Trophoblast cell (in vitro differentiated cells and primary cell): ENCODE results near the gene CCDC112.

Experiments used
- DNase-seq, 2 donors: peaks; one replicate each; pipeline ENCODE4 v3.0.0-alpha.2; 2016
- H2AFZ ChIP-seq: 2 replicates; pipeline ENCODE4 v1.6.1; 2013; ENCODE audit warnings: low read length, moderate library complexity, mild to moderate bottlenecking; ENCODE audit not compliant: insufficient read depth, poor library complexity
- H2AK5ac ChIP-seq: 2 replicates; pipeline ENCODE4 v1.6.1; 2013; ENCODE audit warnings: mild to moderate bottlenecking, low read length
- H2BK120ac ChIP-seq: 2 replicates; pipeline ENCODE4 v1.6.1; 2013; ENCODE audit warnings: low read length, mild to moderate bottlenecking, moderate library complexity; ENCODE audit not compliant: insufficient read depth, poor library complexity
- H2BK12ac ChIP-seq: 2 replicates; pipeline ENCODE4 v1.6.1; 2013; ENCODE audit warnings: mild to moderate bottlenecking, low read length, moderate library complexity
- H2BK5ac ChIP-seq: 2 replicates; pipeline ENCODE4 v1.6.1; 2013; ENCODE audit warnings: low read length, low read depth, moderate library complexity, mild to moderate bottlenecking; ENCODE audit not compliant: poor library complexity
- H3K14ac ChIP-seq: 2 replicates; pipeline ENCODE4 v1.6.1; 2013; ENCODE audit warnings: mild to moderate bottlenecking, low read length
- H3K18ac ChIP-seq: 2 replicates; pipeline ENCODE4 v1.6.1; 2013; ENCODE audit warnings: mild to moderate bottlenecking, low read length
- H3K23ac ChIP-seq: 2 replicates; pipeline ENCODE4 v1.6.1; 2013; ENCODE audit warnings: low read length
- H3K27ac ChIP-seq: 2 replicates; pipeline ENCODE4 v1.5.1; 2013; ENCODE audit warnings: low read depth, mild to moderate bottlenecking, inconsistent platforms, low read length, moderate library complexity
- H3K27me3 ChIP-seq: 2 replicates; pipeline ENCODE4 v1.6.1; 2013; ENCODE audit warnings: inconsistent platforms, mild to moderate bottlenecking, low read length, moderate library complexity; ENCODE audit not compliant: insufficient read depth
- H3K36me3 ChIP-seq, 2 experiments: 1 replicate in 1 of 2; 2 replicates in 1 of 2; pipeline ENCODE4 v1.6.1; 2013; ENCODE audit warnings: low read length in 2 of 2, mild to moderate bottlenecking in 2 of 2, moderate library complexity in 1 of 2; ENCODE audit not compliant: insufficient read depth in 2 of 2, control insufficient read depth in 1 of 2
- H3K4ac ChIP-seq: 2 replicates; pipeline ENCODE4 v1.6.1; 2013; ENCODE audit warnings: low read depth, mild to moderate bottlenecking, low read length, moderate library complexity
- H3K4me1 ChIP-seq, 2 experiments: 1 replicate in 1 of 2; 2 replicates in 1 of 2; pipeline ENCODE4 v1.6.1; 2013; ENCODE audit warnings: low read length in 2 of 2, mild to moderate bottlenecking in 2 of 2, moderate library complexity in 1 of 2; ENCODE audit not compliant: insufficient read depth in 2 of 2, control insufficient read depth in 1 of 2
- H3K4me2 ChIP-seq: 2 replicates; pipeline ENCODE4 v1.6.1; 2013; ENCODE audit warnings: inconsistent platforms, mild to moderate bottlenecking, low read length, moderate library complexity
- H3K4me3 ChIP-seq: 2 replicates; pipeline ENCODE4 v1.5.1; 2013; ENCODE audit warnings: mild to moderate bottlenecking, low read depth, low read length, inconsistent platforms
- H3K79me1 ChIP-seq: one replicate; pipeline ENCODE4 v1.6.1; 2013; ENCODE audit warnings: low read length
- H3K79me2 ChIP-seq: 2 replicates; pipeline ENCODE4 v1.6.1; 2013; ENCODE audit warnings: low read length, mild to moderate bottlenecking; ENCODE audit not compliant: control insufficient read depth, insufficient read depth, poor library complexity
- H3K9ac ChIP-seq: 2 replicates; pipeline ENCODE4 v1.6.1; 2013; ENCODE audit warnings: mild to moderate bottlenecking, low read length
- H3K9me3 ChIP-seq: 2 replicates; pipeline ENCODE4 v1.6.1; 2013; ENCODE audit warnings: low read depth, mild to moderate bottlenecking, control low read depth, inconsistent platforms, low read length; ENCODE audit not compliant: insufficient read depth
- H4K12ac ChIP-seq: 2 replicates; pipeline ENCODE4 v1.6.1; 2013; ENCODE audit warnings: low read depth, mild to moderate bottlenecking, low read length, moderate library complexity
- H4K8ac ChIP-seq: 2 replicates; pipeline ENCODE4 v1.6.1; 2013; ENCODE audit warnings: low read depth, mild to moderate bottlenecking, low read length, moderate library complexity
- H4K91ac ChIP-seq: one replicate; pipeline ENCODE4 v1.6.1; 2013; ENCODE audit warnings: low read depth, mild to moderate bottlenecking, low read length, moderate library complexity
- WGBS: extraction: QIAGEN DNeasy Blood & Tissue Kit; methylation state at CpG from one replicate; pipeline ENCODE4 v1.1.7; 2013; ENCODE audit warnings: missing lambda C conversion rate; ENCODE audit not compliant: insufficient read length, insufficient coverage; ENCODE audit errors: extremely low coverage; 5-methylcytosine and 5-hydroxymethylcytosine counted together

The CCDC112 gene

DNA sequence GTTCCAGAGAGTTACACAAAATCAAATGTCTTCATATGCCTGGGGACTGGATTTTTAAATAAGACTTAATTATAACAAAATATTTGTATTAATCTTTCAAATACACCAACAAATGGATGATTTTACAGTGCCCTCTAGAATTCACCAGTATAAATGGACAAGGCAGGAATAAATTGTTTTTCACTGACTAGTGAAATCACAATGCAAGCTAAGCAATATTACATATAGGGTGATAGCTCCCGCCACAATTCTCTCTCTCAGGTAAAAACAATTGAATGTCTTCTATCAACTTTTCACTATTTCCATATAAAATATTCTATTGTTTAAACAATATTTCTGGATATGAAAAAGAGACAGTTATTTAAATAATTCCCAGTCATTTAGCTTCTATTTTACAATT is 8.0 kb upstream of the CCDC112 start:
- Histone ChIP-seq H4K12ac (no peak overlapping the region), H3K27me3 (no peaks in the 10 kb centered on the region), H2BK5ac (no peak overlapping the region), H3K9me3 (no peaks in the 10 kb centered on the region), H3K27ac (no peak overlapping the region), H4K8ac (no peak overlapping the region), H3K36me3 (no peaks in the 10 kb centered on the region), H3K4me3 (no peak overlapping the region), H3K14ac (no peak overlapping the region), H3K4ac (no peak overlapping the region), H3K18ac (no peak overlapping the region), H2AK5ac (no peak overlapping the region), H3K4me2 (no peak overlapping the region), H3K4me1 (no peaks in the 10 kb centered on the region), H3K79me2 (no peaks in the 10 kb centered on the region), H3K79me1 (no peaks in the 10 kb centered on the region), H3K9ac (no peak overlapping the region), H2AFZ (no peak overlapping the region), H2BK12ac (no peak overlapping the region), H2BK120ac (no peak overlapping the region), H3K23ac (no peak overlapping the region), H4K91ac (no peak overlapping the region)
- no CpG with 5 or more reads among the region's 1 CpG for WGBS
- DNase-seq: no peak

DNA sequence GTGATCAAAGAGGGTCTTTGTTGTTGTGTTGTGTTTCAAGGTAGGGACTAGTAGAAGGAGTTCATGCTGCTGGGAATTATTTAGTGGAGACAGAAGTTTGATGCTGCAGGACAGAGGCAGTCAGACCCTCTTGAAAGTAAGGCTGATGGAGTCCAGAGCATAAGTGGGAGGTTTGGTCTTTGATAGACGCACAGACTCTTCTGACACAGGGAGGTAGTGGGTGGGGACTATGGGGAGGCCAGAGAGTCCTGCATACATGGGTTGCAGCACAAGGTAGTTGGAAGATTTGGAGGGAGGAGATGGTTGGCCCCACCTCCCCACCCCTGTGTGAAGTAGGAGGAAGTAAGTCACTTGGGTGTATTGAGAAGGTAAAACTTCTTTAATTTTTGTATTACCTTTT is 2.4 kb upstream of the CCDC112 start:
- H3K27me3 ChIP-seq: no peaks in the 10 kb centered on the region
- H3K14ac ChIP-seq: no peak overlapping the region
- H3K18ac ChIP-seq: no peak overlapping the region
- no CpG with 5 or more reads among the region's 1 CpG for WGBS
- no peak overlapping the region for H3K4me2 ChIP-seq
- H2AK5ac ChIP-seq: no peak overlapping the region
- H3K36me3 ChIP-seq: no peaks in the 10 kb centered on the region
- no peak overlapping the region for H2BK12ac ChIP-seq
- H3K9ac ChIP-seq: no peak overlapping the region
- H3K4me1 ChIP-seq: peaks cover 4% of the 10 kb centered on the region in 2 experiments
- H3K79me2 ChIP-seq: no peaks in the 10 kb centered on the region
- H2BK120ac ChIP-seq: no peak overlapping the region
- H3K4ac ChIP-seq: no peak overlapping the region
- no peak overlapping the region for H4K12ac ChIP-seq
- H4K8ac ChIP-seq: no peak overlapping the region
- H2BK5ac ChIP-seq: no peak overlapping the region
- no peaks in the 10 kb centered on the region for H3K9me3 ChIP-seq
- no peak for DNase-seq
- H2AFZ ChIP-seq: no peak overlapping the region
- H4K91ac ChIP-seq: no peak overlapping the region
- H3K23ac ChIP-seq: peak overlapping the region; percentile 86
- no peaks in the 10 kb centered on the region for H3K79me1 ChIP-seq
- no peak overlapping the region for H3K4me3 ChIP-seq
- no peak overlapping the region for H3K27ac ChIP-seq

DNA sequence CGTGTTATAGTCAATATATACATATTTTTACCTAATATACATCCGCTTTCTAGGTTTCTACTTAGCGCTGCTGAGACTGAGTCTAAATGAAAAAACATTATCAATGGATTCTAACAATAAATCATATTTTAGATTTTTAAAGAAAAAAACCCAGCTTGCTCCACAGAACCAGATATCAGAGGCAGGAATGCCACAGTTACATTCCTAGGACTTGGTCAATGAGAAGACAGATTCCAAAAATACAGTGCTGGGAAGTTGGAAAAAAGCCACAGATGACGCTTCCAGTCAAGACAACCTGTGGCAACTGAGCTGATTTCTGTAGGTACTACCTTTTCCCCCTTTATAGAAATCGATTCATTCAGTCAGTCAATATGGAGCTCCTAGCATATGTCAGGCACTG is 577 bp upstream of the CCDC112 start:
- no peaks in the 10 kb centered on the region for H3K9me3 ChIP-seq
- H3K4ac ChIP-seq: no peak overlapping the region
- no peak overlapping the region for H2BK5ac ChIP-seq
- H3K23ac ChIP-seq: no peak overlapping the region
- no peak overlapping the region for H2BK12ac ChIP-seq
- H3K36me3 ChIP-seq: no peaks in the 10 kb centered on the region
- peak; percentile 13 to 76 for DNase-seq
- no peak overlapping the region for H3K14ac ChIP-seq
- no peak overlapping the region for H2AFZ ChIP-seq
- no CpG with 5 or more reads among the region's 5 CpGs for WGBS
- no peak overlapping the region for H3K27ac ChIP-seq
- H3K27me3 ChIP-seq: no peaks in the 10 kb centered on the region
- no peak overlapping the region for H3K9ac ChIP-seq
- no peaks in the 10 kb centered on the region for H3K79me2 ChIP-seq
- H4K12ac ChIP-seq: no peak overlapping the region
- H4K91ac ChIP-seq: no peak overlapping the region
- H2AK5ac ChIP-seq: no peak overlapping the region
- no peak overlapping the region for H4K8ac ChIP-seq
- H2BK120ac ChIP-seq: no peak overlapping the region
- H3K4me2 ChIP-seq: no peak overlapping the region
- H3K18ac ChIP-seq: no peak overlapping the region
- H3K4me3 ChIP-seq: no peak overlapping the region
- H3K79me1 ChIP-seq: no peaks in the 10 kb centered on the region
- H3K4me1 ChIP-seq: peaks cover 4% of the 10 kb centered on the region in 2 experiments

DNA sequence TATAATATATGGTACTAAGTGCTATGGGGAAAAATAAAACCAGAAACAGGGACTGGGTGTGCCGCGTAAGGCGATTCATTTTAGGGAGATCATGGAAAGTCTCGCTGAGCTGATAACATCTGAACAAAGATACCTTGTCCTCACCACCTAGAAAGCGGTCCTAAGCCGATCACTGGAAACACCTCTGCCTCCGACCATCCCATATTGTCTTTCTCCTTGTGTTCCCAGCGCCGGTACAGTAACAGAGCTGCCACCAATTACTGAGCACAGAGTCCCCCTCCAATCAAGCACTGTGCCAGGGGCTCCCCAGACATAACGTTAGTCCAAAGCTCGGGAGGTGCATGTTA is 704 bp downstream of the CCDC112 start:
- Histone ChIP-seq H3K79me2 (no peaks in the 10 kb centered on the region), H3K23ac (no peak overlapping the region), H2AK5ac (no peak overlapping the region), H4K8ac (peak overlapping the region; percentile 40), H4K91ac (no peak overlapping the region), H2BK12ac (no peak overlapping the region), H3K79me1 (no peaks in the 10 kb centered on the region), H3K9ac (peak overlapping the region; percentile 11), H3K4me2 (peak overlapping the region; percentile 99), H2AFZ (peak overlapping the region; percentile 48), H2BK5ac (no peak overlapping the region), H3K27me3 (no peaks in the 10 kb centered on the region), H4K12ac (peak overlapping the region; percentile 16), H2BK120ac (no peak overlapping the region), H3K4ac (no peak overlapping the region), H3K18ac (no peak overlapping the region), H3K4me1 (peaks cover 4% of the 10 kb centered on the region in 2 experiments), H3K14ac (no peak overlapping the region), H3K36me3 (no peaks in the 10 kb centered on the region), H3K27ac (no peak overlapping the region), H3K4me3 (peak overlapping the region; percentile 88), H3K9me3 (no peaks in the 10 kb centered on the region)
- DNase-seq: no peak
- WGBS: no CpG with 5 or more reads among the region's 11 CpGs
